HG03103 (cell line): ENCODE measurements around the gene RADIL.
"Not testable (repeated sequence)": the region's sequence is repeated elsewhere in the genome, so short reads cannot be mapped to it uniquely, and the experiment has no call there.

Experiments
- ATAC-seq: cut with Tn5 transposase; IDR thresholded peaks from one replicate; pipeline ENCODE4 v1.9.1; 2021; ENCODE audit warnings: low read depth; ENCODE audit not compliant: unreplicated experiment

The RADIL gene

GRCh38 chr7:4815609-4816418 is 67.7 kb downstream of the RADIL start:
- no peak for ATAC-seq

GRCh38 chr7:4815121-4815520 is 68.4 kb downstream of the RADIL start:
- no peak for ATAC-seq

GRCh38 chr7:4814433-4814832 is 69.1 kb downstream of the RADIL start:
- ATAC-seq = no peak

- ATAC-seq = no peak
Observed at GRCh38 chr7:4809666-4810065, 73.8 kb downstream of the RADIL start.

- ATAC-seq = no peak
Observed at GRCh38 chr7:4809091-4809591, 74.4 kb downstream of the RADIL start.

GRCh38 chr7:4808565-4808964 is 75.0 kb downstream of the RADIL start:
- ATAC-seq = no peak

GRCh38 chr7:4808026-4808425 is 75.5 kb downstream of the RADIL start:
- ATAC-seq = no peak

- ATAC-seq = no peak
Observed at GRCh38 chr7:4807598-4808016, 75.9 kb downstream of the RADIL start.

- no peak for ATAC-seq
Observed at GRCh38 chr7:4806983-4807597, 76.4 kb downstream of the RADIL start.

- no peak for ATAC-seq
Observed at GRCh38 chr7:4805984-4806300, 77.6 kb downstream of the RADIL start.

GRCh38 chr7:4805110-4805983 is 78.2 kb downstream of the RADIL start:
- ATAC-seq = no peak

- ATAC-seq = no peak
Observed at GRCh38 chr7:4803397-4804241, 79.9 kb downstream of the RADIL start.

- ATAC-seq = not testable (repeated sequence)
Observed at GRCh38 chr7:4802577-4802976, 80.9 kb downstream of the RADIL start.

- no peak for ATAC-seq
Observed at GRCh38 chr7:4801839-4802231, 81.7 kb downstream of the RADIL start.

- ATAC-seq = no peak
Observed at GRCh38 chr7:4800926-4801838, 82.3 kb downstream of the RADIL start.

- ATAC-seq = no peak
Observed at GRCh38 chr7:4800487-4800886, 83.0 kb downstream of the RADIL start.

- ATAC-seq = no peak
Observed at GRCh38 chr7:4799508-4800268, 83.8 kb downstream of the RADIL start.

- no peak for ATAC-seq
Observed at GRCh38 chr7:4798706-4799235, 84.7 kb downstream of the RADIL start.
